Heart left ventricle (tissue), 13 donors: Measurements from ENCODE around the gene MX2.

Experiments used
- POLR2A ChIP-seq, 2 donors: fragments of 450-650 bp; IDR thresholded peaks; one replicate each; pipeline ENCODE4 v1.6.1; 2017; ENCODE audit warnings: antibody characterized with exemption in 2 of 2, mild to moderate bottlenecking in 2 of 2, moderate library complexity in 2 of 2
- TF ChIP-seq, protein P1 (sequence below), 12 donors: fragments of 200-600 bp; sonication (generic) in 4 of 12; IDR thresholded peaks; one replicate each; pipeline versions ENCODE4 v1.5.0 to v1.8.0; 2018 to 2022; ENCODE audit warnings: antibody characterized with exemption in 12 of 12, mild to moderate bottlenecking in 5 of 12
- donor health status: ischemic (EF 13 %, LVEDD 7.1; RV severe dilation, severe dysfunction).
- donor health status: DM: no; HTN: yes; CAD: no.
- donor health status: DM: no; HTN: no; CAD: no.
- donor health status: ischemic (EF 25% LVEDD 6.9; RV normal size, moderate dysfunction).
- donor health status: ischemic (EF 25% LVEDD 5.7; RV mildly dilated, moderate dysfunction).
- donor health status: ischemic (EF 35%, LVEDD 5.7; RV mildly dilated, moderate dysfunction).
- donor health status: nonischemic (EF 11% LVEDD 7.7; RV severe dilation, severe dysfunction).
- donor health status: DM: yes; HTN: yes; CAD: no.
- donor health status: PGD.
- donor health status: ischemic (EF 29% LVEDD 5.4; RV normal size, mild dysfunction).
- donor health status: nonischemic (EF 23%, LVEDD 6.1; RV moderate dilation, normal function).

DNA sequence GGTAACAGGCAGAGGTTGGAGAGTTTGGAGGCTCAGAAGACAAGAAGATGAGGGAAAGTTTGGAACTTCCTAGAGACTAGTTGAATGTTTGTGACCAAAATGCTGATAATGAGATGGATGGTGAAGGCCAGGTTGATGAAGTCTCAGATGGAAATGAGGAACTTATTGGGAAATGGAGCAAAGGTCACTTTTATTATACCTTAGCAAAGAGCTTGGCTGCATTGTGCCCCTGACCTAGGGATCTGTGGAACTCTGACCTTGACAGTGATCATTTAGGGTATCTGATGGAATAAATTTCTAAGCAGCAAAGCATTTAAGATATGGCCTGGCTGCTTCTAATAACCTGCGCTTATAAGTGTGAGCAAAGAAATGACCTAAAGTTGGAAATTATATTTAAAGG is 28.1 kb upstream of the MX2 start:
- TF ChIP-seq, protein P1, sequence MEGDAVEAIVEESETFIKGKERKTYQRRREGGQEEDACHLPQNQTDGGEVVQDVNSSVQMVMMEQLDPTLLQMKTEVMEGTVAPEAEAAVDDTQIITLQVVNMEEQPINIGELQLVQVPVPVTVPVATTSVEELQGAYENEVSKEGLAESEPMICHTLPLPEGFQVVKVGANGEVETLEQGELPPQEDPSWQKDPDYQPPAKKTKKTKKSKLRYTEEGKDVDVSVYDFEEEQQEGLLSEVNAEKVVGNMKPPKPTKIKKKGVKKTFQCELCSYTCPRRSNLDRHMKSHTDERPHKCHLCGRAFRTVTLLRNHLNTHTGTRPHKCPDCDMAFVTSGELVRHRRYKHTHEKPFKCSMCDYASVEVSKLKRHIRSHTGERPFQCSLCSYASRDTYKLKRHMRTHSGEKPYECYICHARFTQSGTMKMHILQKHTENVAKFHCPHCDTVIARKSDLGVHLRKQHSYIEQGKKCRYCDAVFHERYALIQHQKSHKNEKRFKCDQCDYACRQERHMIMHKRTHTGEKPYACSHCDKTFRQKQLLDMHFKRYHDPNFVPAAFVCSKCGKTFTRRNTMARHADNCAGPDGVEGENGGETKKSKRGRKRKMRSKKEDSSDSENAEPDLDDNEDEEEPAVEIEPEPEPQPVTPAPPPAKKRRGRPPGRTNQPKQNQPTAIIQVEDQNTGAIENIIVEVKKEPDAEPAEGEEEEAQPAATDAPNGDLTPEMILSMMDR (IDR thresholded peaks at IDR 0.05): no peak
- no peak for TF ChIP-seq POLR2A (IDR thresholded peaks at IDR 0.05)
